Sciatic nerve (tissue), 2 donors: ENCODE data around the gene PHF8. TPM values are rescaled to one million over a fixed set of nuclear protein-coding genes. Genes with fewer than 3 reads are reported as not detected.

Source experiments
- ATAC-seq: fragments of 200-7000 bp; cut with Tn5 transposase; one replicate; pipeline ENCODE4 v1.9.1; 2020; ENCODE audit warnings: mild to moderate bottlenecking, moderate library complexity
- DNase-seq: peaks from one replicate; pipeline ENCODE4 v3.0.0-alpha.2; 2020; ENCODE audit warnings: low spot score
- intact Hi-C: fragments of 100-400 bp; cut with DNase I; formaldehyde crosslinking; loops from one replicate; pipeline ENCODE4 v1.14.2; 2022
- total RNA-seq: library from RNA; stranded (reverse); fragmentation: NEBNext Ultra II Directional; extraction: Animal tissue kit (Norgen Biotek cat#: 25700); gene quantifications from one replicate; pipeline ENCODE4 v1.2.1, GENCODE V29; 2021
- donor health status: DM: no; HTN: no; CAD: no.
- donor health status: DM: no; HTN: no; CAD: no.

Gene PHF8
- total RNA-seq, 1 donor from 2014 or later, result 34.4 TPM

DNA sequence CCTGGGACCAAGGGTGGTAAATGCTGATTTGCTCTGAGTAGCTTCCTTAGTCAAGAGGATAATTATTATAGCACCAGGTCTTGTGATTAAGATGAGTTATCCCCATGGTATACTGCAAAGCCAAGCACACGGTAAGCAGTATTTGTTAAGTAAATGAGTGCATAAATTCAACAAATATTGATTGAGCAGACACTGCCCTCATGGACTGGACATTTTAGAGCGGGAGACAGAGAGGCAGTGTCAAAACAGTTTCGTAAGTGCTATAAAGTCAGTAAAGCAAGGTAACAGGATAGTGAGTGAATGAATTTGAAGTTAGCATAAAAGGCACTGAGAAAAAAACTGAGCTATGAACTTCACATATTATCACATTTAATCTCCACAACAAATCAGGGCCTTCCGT is 13.9 kb downstream of the PHF8 start:
- DNase-seq (no peak), ATAC-seq (no peak)
- intact Hi-C loops, result no loop called here

DNA sequence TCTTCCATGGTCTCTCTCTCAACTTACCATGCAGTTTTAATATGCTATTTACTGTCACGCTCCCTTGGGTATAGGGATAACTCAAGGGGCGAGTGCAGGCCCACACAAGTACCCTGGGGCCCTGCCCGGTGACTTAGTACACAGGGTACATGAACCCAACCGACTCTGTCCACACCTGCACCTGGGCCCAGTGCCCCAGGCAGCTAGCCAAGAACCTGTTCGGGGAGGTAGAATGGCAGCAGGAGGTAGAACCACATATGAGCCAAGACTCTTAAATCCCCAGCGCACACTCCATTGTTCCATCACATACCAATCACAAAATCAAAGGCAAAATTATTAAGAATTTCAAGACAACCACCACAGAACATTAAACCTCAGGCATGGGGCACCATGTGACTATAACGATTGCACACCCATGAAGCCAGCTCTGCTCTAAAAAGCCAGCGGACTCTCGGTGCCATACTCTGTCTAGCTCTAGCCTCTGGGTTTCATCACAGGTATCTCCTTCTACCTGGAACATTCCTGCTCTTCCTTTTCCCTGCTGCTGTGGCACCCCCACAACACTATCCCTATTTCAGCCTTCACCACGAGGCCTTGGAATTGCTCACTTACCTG is 14.6 kb downstream of the PHF8 start:
- ATAC-seq, result no peak
- no peak for DNase-seq
- intact Hi-C loops, result no loop called here

DNA sequence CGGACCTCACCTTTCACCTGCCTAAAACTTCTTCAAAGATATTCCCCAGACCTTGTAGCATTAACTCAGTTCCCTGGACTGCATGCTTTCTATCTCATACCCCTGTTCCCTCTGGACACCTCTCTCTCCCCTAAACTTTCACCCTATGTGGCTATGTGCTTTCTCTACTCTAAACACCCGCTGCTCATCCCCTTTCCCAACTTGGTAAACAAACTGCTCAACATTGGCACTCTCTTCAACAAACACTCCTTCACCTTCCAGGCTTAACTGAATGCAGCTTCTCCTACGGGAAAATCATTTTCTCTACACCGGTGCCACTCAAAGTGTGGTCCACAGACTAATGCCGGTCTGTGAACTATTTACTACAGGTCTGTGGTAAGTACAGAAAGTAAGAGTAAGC is 19.9 kb downstream of the PHF8 start:
- no peak for DNase-seq
- no peak for ATAC-seq
- intact Hi-C loops, result no loop called here

DNA sequence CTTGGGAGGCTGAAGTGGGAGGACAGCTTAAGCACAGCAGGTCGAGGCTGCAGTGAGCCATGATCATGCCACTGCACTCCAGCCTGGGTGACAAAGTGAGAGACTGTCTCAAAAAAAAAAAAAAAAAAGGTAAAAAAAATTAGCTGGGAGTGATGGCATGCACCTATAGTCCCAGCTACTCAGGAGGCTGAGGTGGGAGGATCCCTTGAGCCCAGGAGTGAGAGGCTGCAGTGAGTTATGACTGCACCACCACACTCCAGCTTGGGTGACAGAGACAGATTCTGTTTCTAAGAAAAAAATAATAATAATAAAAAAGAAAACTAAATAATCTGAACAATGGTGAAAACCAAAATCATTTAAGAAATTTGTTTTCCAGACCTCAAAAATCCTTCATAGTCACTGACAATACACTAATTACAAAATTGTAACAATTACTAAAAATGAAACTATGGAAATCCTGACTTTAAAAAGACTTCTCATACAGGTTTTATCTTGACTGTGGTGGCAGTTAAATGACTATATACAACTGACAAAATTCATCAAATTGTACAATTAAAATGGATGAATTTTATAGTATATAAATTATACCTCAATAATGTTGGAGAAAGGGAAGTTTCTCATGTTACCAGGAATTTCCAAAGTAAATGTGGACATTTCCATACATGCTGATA is 31.3 kb downstream of the PHF8 start:
- ATAC-seq (no peak), DNase-seq (no peak)
- intact Hi-C loops, result no loop called here

DNA sequence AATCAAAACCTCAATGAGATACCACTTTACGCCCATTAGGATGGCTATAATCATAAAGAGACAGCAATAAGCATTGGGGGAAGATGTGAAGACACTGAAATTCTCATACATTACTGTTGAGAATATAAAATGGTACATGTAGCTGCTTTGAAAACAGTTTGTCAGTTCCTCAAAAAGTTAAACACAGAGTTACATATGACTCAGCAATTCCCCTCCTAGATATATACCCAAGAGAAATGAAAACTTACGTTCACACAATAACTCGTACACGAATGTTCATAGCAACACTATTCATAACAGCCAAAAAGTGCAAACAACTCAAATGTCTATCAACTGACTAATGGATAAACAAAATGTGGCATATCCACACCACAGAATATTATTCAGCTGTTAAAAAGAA is 36.6 kb downstream of the PHF8 start:
- intact Hi-C loops, result no loop called here
- DNase-seq, result no peak
- no peak for ATAC-seq

DNA sequence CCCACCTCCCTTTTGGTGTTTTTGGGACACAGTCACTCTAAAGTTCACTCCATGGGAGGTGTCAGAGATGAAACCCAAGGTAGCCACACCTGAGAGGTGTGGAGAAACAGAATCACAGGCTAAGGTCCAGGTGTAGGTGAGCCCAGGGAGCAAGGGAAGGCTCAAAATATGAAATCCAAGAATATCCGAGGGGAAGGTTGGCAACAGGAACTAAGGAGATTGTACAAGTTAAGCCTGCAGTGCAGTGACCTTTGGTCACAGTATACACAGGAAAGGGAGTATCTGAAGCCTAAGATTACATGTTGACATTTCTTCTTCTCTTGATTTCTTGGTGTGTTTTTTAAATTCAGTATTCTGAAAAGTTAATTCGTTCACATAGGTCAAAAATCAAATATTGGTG is 46.5 kb downstream of the PHF8 start:
- no peak for DNase-seq
- intact Hi-C loops, result no loop called here
- ATAC-seq, result no peak

DNA sequence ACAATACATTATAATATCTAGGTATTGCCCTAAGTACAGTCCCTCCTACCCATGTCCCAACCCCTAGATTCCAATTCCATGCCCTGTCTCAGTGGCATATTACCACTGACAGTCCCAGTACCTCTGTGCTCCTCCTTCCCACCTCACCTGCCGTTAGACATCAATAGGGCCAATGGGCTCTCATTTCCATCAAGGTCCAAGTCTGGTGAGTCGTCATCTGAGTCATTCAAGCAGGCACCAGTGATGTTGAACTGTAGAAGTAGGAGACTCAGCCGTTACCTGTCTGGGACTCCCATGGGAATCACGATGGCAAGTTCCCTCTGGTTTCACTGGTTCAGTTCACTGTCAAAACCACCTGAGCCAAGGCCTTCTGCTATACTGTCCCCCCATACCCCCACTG is 51.7 kb downstream of the PHF8 start:
- intact Hi-C loops, result no loop called here
- no peak for DNase-seq
- ATAC-seq, result no peak

DNA sequence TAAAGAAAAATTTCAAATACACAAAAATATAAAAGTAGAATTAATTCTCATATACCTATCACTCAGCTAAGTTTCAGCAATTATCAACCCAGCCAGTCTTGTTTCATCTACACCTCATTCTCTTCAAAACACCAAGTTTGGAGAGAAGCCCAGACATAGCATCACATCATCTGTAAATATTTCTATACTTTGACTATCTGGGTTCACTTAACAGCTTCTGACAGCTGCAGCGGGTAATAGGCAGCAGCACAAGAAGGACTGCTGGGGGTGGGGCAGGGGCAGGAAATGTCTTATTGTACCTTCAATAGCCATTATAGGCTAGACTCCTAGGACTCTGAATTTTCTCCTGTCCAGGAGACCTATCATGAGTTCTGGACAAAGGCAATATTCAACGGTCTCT is 54.1 kb downstream of the PHF8 start:
- intact Hi-C loops, result no loop called here
- ATAC-seq (no peak), DNase-seq (no peak)

DNA sequence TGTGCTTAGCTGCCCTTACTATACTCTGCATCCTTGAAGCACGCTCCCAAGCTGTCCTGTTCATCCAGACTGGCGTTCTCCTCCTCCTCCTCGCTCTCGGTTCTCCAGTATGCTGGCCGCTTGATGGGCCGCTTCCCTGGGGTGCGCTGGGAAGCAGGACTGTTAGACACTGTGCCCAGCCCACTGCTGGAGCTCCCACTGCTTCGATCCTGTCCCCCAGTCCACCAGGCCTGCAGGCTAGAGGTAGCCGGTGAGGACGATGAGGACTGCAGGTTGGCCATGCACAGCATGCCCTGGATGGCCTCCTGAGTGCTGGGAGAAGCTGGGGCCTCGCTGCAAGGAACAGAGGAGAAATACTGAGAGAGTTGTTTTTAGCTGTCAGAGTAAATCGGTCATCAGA is 59.4 kb downstream of the PHF8 start:
- no peak for ATAC-seq
- DNase-seq, result no peak
- intact Hi-C loops, result no loop called here

DNA sequence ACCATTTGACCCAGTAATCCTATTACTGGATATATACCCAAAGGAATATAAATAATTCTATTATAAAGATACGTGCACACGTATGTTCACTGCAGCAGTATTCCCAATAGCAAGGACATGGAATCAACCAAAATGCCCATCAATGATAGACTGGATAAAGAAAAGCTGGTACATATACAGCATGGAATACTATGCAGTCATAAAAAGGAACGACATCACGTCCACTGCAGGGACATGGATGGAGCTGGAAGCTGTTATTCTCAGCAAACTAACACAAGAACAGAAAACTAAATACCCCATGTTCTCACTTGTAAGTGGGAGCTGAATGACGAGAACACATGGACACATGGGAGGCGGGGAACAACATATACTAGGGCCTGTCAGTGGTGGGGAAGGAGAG is 69.7 kb downstream of the PHF8 start:
- intact Hi-C loops, result no loop called here
- ATAC-seq (no peak), DNase-seq (no peak)

DNA sequence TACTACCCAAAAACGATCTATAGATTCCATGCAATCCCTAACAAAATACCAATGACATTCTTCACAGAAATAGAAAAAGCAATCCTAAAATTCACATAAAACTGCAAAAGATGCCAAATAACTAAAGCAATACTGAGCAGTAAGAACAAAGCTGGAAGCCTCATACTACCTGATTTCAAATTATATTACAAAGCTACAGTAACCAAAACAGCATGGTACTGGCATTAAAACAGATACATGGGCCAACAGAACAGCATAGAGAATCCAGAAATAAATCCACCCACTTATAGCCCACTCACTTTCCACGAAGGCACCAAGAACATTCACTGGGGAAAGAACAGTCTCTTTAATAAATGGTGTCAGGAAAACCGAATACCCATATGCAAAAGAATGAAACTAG is 74.7 kb downstream of the PHF8 start:
- ATAC-seq (no peak), DNase-seq (no peak)
- intact Hi-C loops, result no loop called here

DNA sequence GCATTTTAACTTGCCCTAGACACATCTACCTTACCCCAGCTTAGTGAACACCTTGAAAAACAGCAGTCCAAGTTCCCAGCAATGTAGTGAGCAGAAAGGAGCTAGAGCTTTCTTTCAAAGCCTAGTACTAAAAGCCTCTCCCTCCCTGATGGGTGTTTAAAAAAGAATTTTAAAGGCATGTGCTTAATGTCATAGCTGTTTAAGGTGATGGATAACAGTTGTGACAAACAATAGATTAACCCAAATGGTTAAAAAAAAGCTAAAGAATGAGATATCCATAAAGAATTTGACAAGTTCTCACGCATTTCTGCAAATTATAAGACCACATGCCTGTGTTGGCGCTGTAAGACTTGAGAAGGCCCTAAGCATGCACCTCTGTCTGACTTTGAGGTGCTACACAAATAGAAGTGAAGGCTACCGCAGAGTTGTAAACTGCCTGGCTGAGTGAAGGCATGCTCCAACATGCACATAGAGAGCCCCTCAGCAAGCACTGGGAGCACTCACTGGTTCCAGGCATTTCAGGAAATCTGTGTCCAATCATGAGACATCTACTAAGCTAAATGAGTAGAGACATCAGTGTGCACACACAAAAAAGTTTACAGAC is 94.0 kb downstream of the PHF8 start:
- DNase-seq (no peak), ATAC-seq (no peak)
- intact Hi-C loops, result no loop called here

DNA sequence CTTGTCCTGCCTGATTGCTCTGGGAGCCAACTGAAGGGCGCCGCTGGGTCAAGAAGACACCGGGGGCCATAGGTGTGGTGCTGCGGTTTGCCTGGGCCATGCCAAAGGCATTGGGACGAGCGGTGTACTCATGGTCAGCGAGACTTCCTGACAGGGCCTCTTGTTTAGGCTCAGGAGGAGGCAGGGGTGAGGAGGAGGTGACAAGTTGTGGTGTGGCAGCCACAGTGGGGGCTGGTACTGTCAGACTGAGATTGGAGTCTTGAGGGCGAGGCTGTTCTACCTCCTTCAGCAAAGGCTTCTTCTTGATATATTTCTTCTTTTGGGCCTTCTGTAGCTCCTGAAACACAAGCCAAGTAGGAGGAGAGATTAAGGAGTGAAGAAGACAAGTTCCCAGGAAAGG is 104.1 kb downstream of the PHF8 start:
- ATAC-seq (no peak), DNase-seq (no peak)
- intact Hi-C loops, result no loop called here

DNA sequence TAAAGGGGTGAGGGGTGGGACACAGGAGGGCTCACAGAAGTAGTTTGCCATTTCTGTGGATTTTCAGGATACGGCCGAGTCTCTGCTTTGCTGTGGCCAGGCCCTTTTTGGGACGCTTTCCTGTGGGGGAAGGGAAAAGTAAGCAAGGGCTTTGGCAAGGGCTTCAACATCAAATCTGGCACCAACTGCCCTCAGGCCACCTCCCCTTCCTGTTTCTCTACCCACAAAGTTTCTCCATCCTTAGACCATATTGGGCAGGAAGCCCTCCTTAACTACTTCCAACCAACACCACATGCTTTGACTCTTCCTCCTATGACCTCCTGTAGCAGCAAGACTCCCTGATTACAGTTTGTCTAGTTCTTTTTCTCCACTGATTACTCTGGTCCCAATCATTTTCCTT is 105.1 kb downstream of the PHF8 start:
- no peak for ATAC-seq
- no peak for DNase-seq
- intact Hi-C loops, result no loop called here

DNA sequence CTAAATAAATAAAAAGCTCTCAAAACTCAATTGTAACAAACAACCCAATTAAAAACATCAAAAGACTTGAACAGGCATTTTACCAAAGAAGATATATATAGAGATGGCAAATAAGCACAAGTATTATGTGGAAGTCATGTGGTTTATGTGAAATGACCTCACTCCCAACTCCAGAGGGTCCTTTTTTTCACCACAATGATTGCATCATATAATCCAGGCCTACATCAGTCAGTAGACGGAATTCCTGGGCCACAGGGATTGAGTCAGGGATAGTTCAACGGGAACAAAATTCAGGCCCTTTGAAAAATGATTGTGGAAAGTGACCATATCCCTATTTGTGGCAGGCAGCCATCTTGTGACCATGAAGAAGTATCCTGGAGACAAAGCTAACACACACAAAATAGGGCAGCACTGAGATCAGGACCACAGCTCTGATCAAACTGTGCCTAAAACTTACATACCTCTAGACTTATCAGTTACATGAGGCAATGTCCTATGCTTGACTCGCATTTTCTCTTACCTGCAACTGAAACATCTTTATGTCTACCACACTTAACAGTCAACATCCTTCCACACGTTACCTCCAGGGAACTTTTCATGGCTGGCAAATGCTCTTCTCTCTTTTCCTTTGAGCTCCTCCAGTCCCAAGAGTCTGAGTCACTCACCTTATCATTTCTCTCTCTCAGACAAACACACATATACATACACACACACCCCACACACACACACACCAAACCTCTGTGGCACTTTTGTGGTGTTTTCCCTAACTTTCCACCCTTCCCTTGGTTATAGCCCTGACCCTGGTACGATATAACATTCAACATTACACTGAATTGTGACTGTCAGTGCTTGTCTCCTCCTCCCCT is 113.5 kb downstream of the PHF8 start:
- intact Hi-C loops, result no loop called here
- no peak for ATAC-seq

DNA sequence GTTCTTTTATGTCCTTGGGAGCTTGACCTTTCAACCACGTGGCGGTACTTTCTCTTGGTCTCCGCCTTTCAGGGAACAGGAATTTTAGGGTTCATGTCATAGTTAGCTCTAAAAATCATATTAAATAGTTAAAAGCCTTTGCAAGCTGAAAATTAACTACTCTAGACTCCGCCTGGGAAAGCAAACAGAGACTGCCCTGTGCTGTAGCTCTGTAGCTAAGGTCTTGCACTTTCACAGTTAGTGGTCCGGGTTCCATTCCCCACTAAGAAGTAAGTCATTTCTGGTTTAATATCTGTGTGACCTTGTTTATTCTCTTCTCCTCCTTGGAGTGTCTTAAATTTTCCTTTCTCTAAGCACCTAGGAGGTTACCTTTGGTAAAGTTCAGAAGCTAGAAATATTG is 118.2 kb downstream of the PHF8 start:
- DNase-seq, result no peak
- ATAC-seq, result no peak
- intact Hi-C loops, result no loop called here

More for the DNA sequence above, 113.5 kb downstream of the PHF8 start:
- DNase-seq, result no peak

DNA sequence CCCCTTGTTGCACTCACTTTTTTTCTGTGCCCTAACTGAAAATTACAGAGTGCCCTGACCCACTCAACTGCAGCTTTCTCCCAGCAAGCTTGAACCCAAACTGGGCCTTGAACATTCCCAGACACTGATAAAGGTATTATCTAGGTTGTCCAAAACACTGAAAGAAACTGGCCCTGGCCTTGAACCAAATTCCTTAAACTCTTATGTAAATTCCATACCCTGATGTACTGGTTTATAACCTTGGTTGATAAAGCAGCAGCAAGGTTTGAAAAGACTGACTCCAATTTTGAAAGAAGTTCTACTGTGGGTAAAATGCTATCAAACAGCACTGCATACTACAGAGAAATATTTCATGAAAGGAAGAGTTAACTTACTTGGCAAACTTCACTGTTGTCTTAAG is 125.6 kb downstream of the PHF8 start:
- intact Hi-C loops, result no loop called here
- no peak for ATAC-seq

DNA sequence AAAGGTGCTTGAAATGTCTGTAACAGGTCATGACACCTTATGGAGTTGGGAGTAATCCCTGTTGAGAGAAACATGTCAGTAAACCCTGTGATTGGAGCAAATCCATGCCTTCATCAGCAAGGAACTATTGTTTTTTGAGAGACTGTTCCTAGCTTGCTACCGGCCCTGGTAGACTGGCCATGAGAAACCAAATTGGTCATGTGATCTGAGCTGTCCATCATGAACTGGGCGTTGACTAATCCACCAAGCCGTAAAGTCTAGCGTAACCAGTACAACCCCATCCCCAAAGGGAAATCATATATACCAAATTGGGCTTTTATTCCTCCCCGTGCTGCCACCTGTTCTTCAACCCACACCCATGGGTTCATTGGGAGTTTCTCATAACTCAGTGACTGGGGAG is 143.7 kb downstream of the PHF8 start:
- DNase-seq, result no peak
- no peak for ATAC-seq
- intact Hi-C loops, result no loop called here

More for the DNA sequence above, 125.6 kb downstream of the PHF8 start:
- DNase-seq, result no peak

DNA sequence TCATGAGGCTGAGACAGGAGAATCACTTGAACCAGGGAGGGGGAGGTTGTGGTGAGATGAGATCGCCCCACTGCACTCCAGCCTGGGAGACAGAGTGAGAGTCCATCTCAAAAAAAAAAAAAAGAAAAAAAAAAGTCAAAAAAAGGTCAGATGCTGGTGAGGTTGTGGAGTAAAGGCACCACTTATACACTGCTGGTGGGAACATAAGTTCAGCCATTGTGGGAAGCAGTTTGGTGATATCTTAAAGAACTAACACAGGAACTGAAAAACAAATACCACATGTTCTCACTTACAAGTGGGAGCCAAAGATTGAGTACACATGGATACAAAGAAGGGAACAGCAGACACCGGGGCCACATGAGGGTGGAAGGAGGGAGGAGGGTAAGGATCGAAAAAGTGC is 149.0 kb downstream of the PHF8 start:
- DNase-seq (no peak), ATAC-seq (no peak)
- intact Hi-C loops, result no loop called here
